Limb (tissue), 2 donors: ENCODE measurements around the gene ZDHHC11B.

ENCODE experiments used
- DNase-seq, 2 donors: peaks; one replicate each; pipeline ENCODE4 v3.0.0-alpha.2; 2016; ENCODE audit errors: extremely low spot score in 2 of 2

The ZDHHC11B gene

DNA sequence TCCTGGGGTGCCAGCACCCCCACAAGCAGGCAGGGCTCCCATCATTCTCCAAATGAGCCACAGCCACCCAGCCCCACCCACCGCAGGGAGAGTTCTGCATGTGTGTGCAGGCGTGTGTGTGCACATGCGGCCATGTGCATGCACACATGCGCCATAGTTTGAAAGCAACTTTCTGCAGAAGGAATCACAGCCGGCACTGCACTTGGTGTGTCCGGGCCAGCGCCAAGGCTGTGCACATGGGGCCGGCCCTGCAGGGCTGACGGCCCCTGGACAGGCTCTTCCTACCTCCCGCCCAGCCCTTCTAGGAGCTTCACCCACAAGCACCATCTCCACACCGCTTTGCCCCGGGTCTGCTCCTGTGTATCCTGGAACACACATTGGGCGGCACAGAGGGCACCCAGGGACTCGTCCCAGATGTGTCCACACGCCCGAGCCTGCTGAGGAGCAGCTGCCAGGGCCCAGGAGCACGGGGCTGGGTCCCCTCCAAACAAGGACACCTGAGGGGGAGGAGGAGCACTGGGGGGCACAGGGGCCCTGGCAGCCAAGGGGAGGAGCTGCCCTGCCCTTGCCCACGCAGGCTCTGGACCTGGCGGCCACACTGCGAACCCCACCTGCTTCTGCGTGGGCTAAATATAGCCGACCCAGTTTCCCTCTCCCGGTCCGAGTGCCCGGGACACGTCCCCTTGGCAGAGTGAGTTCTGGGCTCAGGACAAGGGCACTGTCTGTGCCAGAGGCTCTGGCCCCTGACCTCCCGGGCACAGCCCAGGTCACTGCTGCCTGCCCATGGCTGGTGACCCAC is 110.5 kb downstream of the ZDHHC11B start:
- DNase-seq: no peak

DNA sequence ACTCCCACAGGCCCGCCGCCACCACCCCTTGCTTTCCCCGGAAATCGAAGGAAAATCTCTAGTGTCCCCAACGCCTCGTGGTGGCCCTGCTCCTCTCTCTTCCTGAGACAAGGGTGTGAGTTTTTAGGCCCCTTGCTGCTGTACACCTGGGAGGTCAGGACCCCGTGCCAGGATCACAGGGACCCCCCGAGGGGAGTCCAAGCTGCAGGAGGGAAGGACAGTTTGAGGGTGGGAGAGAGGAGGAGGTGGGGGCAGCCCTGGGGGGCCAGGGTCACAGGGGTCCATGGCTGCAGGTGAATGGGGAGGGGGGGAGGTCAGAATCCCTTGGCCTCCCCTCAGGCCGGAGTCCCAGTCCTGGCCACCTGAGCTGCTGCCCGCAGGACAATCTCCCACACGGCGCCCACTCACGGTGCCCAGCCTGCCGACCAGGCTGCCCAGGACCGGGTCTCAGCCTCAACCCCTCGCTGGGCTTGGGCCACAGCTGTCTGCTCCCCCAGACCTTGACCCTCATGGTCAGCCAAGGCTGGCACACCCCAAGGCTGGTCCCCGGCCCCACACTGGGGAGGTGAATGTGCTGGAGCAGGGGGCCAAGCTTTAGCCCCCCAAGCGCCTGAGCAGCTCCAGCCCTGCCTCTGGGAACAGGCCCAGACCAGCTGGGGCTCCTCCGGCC is 111.2 kb downstream of the ZDHHC11B start:
- no peak for DNase-seq

DNA sequence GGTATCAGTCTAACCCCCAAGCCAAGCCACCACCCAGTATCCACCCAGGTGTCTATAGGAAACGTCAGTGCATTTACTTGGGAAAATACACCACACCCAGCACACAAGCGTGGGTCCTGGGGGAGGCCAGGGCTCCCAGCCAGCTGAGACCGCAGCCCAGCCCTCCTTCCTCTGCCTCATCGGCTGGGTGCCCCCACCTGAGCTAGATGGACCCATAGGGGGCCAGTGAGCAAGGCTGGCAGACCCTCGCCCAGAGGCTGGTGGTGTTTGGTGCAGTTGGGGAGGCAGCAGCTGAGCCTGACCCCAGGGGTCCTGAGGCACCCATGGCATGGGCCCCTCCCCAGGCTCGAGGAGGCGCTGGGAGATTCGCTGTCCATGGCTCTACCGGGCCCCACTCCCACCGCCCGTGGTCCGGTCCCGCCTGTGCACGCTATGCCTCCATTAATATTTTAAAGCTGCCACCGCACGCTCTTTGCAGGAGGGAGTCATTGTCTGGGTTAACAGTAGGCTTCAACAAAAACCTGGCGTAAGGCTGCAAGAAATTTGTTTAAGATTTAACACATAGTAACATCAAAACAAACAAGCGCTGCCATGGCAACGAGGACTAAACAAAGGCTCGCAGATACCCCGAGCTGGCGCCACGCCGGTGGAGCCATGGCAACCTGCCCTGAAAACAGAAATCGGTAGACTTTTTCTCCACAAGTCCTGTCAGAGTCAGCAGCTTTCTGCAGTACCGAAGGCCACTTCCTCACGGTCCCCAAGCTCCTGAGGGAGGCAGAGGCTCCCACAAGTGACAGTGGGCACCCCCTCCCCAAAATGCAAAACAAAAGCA is 112.0 kb downstream of the ZDHHC11B start:
- peak; percentile 89 to 92 for DNase-seq

DNA sequence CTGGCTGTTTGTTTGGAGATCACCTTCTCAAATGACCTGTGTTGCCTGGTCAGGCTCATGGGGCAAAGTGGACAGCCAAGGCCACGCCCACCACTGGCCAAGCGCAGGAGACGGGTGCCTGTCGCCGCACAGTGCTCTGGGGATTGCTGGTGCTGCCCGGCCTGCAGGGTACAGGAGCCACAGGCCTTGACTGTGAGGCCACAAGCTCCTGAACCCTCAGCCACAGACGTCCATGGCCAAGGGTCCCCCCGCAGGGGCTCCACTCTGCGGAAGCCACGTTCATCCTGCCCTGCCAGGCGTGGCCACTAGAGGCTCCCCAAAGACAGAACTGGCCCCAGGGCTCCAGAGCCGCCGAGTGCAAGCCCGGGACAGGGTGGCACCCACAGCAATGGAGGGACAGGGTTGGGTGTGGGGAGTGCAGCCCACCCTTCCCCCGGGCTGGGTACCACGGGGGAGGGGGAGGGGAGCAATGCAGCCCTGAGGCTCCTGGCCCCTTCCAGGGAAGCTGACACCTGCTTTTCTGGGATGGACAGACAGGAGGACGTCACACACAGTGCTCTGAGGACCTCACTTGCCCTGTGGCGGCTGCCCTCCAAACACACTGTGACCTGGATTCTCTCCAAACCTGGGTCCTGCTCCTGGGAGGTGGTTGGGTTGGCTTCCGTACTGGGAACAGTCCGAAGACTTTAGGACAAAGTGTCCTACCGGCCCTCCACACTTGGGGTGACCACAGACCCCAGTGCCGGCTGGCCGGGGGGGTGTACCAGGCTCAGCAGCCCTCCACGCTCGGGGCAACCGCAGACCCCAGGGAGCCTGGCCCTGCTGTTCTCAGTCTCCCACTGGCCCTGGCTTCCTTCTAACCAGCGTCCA is 112.8 kb downstream of the ZDHHC11B start:
- peak; percentile 67 to 85 for DNase-seq

DNA sequence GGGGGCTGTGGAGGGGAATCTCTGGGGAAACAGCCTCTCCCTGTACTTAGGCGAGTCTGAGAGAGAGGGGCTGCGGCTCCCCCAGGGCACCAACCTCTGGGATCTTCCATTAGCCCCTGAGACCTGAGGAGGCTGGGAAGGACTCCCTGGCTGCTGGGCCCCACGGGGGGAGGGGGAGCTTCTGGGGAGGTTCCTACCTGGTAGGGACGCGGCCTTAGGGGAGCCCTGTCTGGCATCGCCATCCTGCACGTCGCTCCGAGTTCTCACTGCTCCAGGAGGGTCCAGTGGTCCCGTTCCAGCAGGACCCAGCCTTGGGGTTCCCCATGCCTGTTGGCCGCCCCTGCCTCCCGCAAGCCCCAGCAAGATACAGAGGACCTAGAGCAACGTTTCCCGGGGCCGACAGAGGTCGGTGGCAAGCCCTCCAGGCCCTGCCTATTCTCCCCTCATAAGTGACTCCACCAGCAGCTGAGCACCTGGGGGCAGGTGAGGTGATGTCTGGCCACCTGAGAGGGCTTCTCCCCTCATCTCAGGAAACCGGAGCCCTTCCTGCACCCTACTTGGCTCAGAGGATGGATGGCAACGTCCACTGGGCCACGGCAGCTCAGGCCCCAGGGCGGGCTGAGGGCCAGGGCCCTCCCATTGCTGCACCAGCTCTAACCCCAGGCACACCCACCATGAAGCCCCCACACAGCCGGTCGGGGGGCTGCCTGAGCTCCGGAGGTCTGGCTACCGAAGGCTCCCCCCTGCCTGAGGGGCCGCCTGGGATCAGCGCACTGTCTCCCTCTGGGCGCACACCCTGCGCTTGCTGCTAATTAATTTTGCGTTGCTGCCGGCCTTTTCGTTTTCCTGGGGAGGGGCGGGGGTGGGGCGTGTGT is 113.9 kb downstream of the ZDHHC11B start:
- DNase-seq: no peak

DNA sequence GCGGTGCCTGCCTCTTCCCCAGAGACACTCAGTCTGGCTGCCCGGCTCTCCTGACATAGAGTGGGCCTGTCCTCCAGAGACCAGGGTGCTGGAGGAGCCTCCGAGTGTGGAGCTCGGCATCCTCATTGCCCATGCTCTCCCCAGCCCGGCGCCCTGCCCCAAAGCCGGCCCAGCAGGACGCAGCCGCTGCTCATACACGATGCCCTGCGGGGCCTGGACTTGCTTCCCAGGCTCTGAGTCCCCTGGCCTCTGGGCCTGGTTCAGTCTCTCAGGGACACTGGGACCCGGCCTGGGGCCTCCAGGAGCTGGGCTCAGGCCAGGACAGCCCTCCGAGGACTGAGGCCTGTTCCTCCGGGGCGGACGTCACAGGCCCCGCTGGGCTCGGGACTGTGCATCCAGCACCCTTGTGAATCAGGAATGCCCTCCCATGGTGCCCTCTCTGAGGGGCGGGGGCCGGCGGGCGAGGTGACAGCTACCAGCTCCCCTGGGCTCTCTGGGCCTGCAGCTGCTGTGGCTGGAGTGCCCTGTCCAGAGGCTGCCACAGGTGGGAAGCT is 114.6 kb downstream of the ZDHHC11B start:
- no peak for DNase-seq

DNA sequence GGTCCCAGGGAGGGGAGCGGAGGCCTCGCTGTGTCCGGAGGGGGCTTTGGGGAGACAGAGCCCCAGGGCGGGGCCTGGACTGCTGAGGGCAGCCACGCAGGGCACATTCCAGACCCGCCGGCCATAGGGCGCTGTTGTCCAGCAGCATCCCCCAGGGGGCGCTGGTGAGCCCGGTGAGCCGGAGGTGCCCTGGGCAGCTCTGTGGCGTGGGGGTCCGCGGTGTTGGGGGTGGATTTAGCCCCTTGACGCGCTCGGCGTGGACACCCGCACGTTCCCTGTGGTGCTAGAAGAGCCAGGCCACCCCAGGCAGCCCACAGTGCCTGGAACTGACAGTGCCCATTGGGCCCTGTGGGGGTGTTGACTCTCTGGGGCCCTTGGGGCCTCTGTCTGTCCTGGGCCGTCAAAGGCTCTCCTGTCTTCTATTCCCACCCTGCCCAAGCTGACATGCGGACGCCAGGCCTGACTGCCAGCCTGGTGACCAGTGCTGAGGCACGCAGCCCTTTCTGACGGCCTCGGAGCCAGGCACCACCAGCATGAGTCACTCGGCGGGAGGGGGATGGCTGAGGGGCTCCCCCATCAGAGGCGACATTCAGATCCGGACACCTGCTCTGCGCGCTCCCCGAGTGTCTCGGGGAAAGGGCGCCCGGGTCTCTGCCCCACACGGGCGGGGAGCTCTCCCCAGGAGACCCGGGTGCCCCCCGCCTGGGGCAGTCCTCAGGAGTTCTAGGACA is 115.3 kb downstream of the ZDHHC11B start:
- DNase-seq: peak in 1 of 2 donors; percentile 67

DNA sequence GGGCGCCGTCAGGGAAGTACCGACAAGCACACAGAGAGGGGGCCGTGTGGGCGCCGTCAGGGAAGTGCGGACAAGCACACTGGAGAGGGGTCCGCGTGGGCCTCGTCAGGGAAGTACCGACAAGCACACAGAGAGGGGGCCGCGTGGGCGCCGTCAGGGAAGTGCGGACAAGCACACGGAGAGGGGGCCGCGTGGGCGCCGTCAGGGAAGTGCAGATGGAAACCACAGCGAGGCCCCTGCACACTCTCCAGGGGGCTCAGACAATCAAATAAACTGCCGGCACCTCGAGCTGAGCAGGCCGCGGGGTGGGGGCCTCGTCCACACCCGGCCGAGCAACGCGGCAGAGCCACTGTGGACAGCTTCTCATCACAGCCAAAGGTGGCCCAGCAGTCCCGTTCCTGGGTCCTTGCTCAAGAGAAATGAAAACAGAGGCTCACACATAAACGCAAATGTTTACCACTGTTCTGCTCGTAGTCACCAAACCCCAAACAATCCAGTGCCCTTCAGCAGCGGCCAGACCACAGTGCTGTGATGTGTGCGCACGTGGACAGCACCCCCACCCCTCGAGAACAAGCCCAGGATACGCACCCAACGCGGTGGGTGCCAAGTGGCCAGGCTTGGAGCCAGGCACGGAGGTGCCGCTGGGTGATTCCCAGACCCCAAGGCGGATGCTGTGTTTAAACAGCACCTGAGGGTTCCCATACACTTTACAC is 116.1 kb downstream of the ZDHHC11B start:
- DNase-seq: no peak

DNA sequence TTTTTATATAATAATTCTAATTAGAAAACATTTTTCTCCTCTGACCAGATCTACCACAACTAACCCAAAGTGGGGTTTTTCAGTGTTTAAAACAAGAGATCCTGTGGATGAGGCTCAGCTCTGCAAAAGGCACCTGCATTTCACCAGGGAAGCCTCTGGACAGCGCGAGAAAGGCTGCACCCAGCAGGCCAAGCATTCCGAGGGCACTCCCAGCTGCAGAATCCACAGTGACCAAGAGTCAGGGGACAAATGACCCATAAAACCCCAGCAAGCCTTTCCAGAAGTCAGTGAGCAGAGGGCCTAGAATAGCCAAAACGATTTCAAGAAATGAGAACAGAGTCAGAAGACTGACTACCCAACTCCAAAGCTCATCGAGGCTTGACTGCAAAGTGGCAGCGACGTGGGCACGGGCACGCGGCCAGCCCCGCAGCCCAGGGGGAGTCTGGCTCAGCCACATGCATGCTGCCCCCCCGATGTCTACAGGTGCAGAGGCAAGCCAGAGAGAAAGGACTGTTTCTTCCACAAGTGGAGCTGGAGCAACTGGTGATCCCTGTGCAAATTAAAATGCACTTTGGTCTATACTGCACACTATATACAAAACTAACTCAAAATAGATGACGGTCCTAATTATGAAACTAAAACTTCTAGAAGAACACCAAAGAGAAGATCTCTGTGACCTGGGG is 117.6 kb downstream of the ZDHHC11B start:
- DNase-seq: no peak

DNA sequence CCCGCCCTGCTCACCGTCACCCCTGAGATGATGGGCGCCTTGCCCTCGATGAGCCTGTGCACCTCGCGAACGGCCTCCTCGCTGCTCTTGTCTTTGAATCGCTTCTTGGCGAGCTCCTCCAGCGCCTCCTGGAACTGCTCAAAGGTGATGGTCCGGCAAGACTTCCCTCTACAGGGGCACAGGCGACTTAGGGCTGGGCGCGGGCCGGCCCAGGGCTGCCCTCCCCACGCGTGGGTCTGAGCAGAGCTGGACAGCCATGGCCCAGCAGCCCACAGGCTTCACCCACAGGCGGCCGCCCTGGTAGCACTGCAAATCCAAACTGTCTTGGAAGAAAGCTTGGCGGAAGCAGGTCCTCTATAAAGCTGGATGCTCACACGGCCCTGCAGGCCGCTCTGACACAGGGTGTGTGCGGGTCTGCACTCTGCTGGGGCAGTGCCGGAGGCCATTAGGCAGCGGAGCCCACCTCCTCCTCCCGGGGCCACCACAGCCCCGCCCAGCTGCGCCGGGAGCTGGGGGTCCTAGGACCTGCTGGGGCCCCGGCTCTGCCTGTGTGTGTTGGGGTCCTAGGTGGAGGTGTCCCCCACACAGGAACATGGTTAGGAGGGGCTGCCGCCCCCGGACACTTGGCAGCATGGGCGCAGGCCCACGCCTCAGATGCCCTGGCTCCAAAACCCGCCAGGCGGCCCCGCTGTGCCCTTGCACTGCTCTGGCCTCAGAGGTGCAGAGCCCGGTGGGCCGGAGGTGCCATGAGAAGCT is 118.4 kb downstream of the ZDHHC11B start:
- DNase-seq: no peak

DNA sequence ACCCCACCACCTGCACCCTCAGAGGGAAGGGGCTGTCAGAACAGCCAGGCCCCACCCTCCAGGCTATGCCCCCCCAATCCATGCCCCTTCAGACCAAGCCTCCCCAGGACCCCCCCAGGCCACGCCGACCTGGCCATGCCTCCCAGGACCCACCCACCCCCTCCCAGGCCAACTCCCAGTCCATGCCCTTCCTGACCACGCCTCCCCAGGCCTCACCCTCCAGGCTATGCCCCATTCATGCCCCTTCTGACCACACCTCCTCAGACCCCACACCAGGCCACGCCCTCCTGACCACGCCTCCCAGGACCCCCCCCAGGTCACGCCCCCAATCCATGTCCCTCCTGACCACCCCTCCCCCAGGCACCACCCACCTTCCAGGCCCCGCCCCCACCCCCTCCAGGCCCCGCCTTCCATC is 119.0 kb downstream of the ZDHHC11B start:
- no peak for DNase-seq

DNA sequence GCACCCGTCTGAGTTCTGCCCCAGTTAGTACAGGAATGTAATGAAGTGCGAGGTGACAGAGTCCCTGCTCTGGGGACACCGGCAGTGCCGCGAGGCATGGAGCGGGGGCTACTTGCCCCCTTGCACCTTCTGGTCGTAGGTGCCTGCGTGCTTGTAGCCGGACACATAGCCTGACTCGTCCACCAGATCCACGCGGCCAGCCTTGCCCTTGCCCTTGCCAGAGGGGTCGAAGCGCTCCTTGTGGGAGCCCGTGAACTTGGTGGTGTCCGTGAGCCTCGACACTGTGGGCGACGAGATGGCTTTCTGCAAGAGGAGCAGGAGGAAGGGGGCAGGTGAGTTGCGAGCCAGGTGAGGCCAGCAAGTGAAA is 119.6 kb downstream of the ZDHHC11B start:
- DNase-seq: no peak

DNA sequence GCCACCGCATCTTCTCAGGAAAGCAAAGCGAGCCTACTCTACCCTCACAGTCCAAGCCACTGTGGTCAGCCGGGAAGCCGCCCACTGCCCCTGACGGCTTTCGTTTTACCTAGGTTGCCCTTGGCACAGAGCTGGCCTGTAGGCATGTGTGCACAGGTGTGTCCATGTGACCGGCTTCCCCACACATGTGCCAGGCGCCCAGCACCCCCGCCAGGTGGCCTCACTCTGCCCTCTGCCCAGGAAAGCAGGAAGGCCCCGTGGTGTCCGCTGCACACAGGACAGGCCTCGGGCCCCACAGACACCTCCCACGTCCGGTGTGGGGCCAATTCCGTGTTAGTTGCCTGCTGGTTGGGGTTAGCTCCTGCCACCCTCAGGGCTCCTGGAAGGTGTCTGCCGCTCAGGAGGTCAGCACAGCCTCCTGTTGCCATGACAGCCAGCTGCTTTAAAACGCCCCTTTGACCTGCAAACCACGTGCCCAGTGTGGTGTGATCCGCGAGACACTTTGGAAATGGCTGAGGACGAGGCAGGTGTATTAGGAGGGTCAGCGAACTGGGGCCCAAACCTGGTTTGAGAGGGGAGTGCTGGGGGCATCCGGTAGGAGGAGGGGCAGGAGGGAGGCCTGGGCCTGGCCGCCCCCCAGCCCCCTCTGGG is 120.1 kb downstream of the ZDHHC11B start:
- DNase-seq: no peak

DNA sequence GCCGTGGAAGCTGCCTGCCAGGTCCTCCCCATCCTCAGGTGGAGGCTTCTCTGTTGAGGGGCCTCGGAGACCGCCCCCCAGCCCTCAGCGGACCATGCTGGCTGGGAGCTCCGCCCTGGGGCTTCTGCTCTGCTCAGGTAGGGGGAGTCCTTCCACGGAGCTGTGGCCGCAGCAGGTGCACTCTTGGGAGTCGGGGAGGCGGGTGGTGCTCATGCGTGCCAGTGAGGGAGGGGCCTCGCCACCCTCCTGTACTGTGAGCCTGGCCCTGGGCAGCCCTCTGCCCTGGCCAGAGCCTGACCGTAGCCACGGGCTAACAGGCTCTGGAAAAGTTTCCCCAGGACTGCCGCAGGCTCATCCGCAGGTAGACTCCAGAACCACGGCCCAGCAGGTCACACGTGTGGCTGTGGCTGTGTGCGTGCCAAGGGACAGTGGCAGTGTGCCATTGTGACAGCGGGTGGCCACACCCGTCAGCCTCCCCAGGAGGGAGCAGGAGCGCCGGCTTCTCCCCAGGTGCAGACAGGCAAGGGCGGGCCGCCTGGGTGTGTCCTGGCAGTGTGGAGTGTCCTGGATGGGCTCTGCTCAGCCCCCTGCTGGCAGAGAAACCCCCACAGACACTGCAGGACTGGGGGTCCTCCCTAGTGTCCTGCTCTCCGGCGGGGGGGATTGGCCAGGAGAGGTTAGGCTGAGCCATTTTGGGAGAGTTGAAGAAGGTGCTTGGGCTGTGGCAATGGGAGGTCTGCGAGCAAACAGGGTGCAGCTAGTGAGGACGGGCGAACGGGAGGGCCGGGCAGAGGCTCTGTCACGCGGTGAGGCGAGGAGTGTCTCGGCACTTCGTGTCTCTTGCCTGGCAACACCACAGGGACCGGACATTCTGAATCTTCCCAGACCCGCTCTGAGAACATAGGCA is 120.8 kb downstream of the ZDHHC11B start:
- DNase-seq: no peak

DNA sequence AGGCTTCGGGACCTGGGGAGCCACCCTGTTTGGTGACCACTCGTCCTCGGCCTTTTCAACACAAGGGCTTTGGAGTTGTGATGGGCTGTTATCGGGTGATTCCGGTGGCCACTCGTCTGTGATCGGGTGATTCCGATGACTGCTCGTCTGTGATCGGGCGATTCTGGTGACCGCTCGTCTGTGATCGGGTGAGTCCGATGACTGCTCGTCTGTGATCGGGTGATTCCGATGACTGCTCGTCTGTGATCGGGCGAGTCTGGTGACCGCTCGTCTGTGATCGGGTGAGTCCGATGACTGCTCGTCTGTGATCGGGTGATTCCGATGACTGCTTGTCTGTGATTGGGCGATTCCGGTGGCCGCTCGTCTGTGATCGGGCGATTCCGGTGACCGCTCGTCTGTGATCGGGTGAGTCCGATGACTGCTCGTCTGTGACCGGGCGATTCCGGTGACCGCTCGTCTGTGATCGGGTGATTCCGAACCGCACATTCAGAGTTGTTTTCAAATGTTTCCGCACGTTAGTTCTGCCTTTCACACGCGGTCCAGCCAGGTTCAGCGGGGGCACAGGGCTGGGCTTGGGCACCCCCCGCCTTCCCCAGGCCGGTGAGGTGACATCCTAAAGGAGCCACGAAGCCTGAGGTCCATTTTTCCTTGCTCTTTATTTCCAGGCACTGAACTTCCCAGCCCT is 121.6 kb downstream of the ZDHHC11B start:
- DNase-seq: no peak
